Fibroblast of villous mesenchyme (primary cell): ENCODE results near the gene ATAD3B. TPM values are rescaled to one million over a fixed set of nuclear protein-coding genes. Genes with fewer than 3 reads are reported as not detected.
"Not testable (repeated sequence)": the region's sequence is repeated elsewhere in the genome, so short reads cannot be mapped to it uniquely, and the experiment has no call there.

Experiments used
- DNase-seq: peaks from one replicate; pipeline ENCODE4 v3.0.0-alpha.2; 2010; ENCODE audit warnings: low read depth
- H3K4me3 ChIP-seq: 2 replicates; pipeline ENCODE4 v1.5.1; 2011; ENCODE audit warnings: low read depth, mild to moderate bottlenecking, low read length
- CTCF ChIP-seq: IDR thresholded peaks from 2 replicates; pipeline ENCODE4 v1.5.1; 2012; ENCODE audit warnings: low read depth, mild to moderate bottlenecking, low read length; ENCODE audit not compliant: insufficient read depth
- total RNA-seq: library from RNA; depleted of rRNA; stranded (reverse); fragments of >200 nt; gene quantifications from 2 replicates; pipeline ENCODE4 v1.2.3, GENCODE V29; 2012

The ATAD3B gene
- total RNA-seq, 1 donor = 17.3 TPM

GRCh38 chr1:1482856-1483255 is 11.3 kb downstream of the ATAD3B start:
- no peak for TF ChIP-seq CTCF

GRCh38 chr1:1483714-1484113 is 12.1 kb downstream of the ATAD3B start:
- H3K4me3 ChIP-seq = no peak overlapping the region
- no peak for TF ChIP-seq CTCF
- DNase-seq = no peak

More at GRCh38 chr1:1482856-1483255, 11.3 kb downstream of the ATAD3B start:
- no peak for DNase-seq
- no peak overlapping the region for H3K4me3 ChIP-seq

GRCh38 chr1:1484976-1485750 is 13.6 kb downstream of the ATAD3B start:
- not testable (repeated sequence) for H3K4me3 ChIP-seq, DNase-seq

GRCh38 chr1:1485755-1486317 is 14.3 kb downstream of the ATAD3B start:
- not testable (repeated sequence) for DNase-seq, H3K4me3 ChIP-seq

GRCh38 chr1:1487701-1488100 is 16.1 kb downstream of the ATAD3B start:
- no peak for TF ChIP-seq CTCF
- no peak for DNase-seq
- H3K4me3 ChIP-seq = no peak overlapping the region

GRCh38 chr1:1489231-1489630 is 17.7 kb downstream of the ATAD3B start:
- no peak overlapping the region for H3K4me3 ChIP-seq
- no peak for DNase-seq
- no peak for TF ChIP-seq CTCF

GRCh38 chr1:1489861-1490260 is 18.3 kb downstream of the ATAD3B start:
- no peak for TF ChIP-seq CTCF
- no peak overlapping the region for H3K4me3 ChIP-seq
- no peak for DNase-seq
